ENCODE measurements around the gene PTPRT.

GRCh38 chr20:42613076-42613475 is 576.6 kb downstream of the PTPRT start:
- TF ChIP-seq CTCF (conservative IDR thresholded peaks at IDR 0.05; ENCODE audit: low read depth, low read length): no peak
- TF ChIP-seq EZH2 (IDR thresholded peaks at IDR 0.05; ENCODE audit: low read length, unreplicated experiment): no peak

All from PC-3 (cell line).